Testis (tissue), 3 donors: ENCODE measurements around the gene SLC35A2. TPM values are rescaled to one million over a fixed set of nuclear protein-coding genes. Genes with fewer than 3 reads are reported as not detected.

Experiments used
- DNase-seq: peaks from one replicate; pipeline ENCODE4 v3.0.0-alpha.2; 2019
- H3K27ac ChIP-seq, 2 donors: fragments of 200-600 bp; sonication (generic); one replicate each; pipeline ENCODE4 v1.5.1; 2019
- H3K27me3 ChIP-seq: fragments of 200-600 bp; sonication (generic); one replicate; pipeline ENCODE4 v1.5.1; 2019
- H3K36me3 ChIP-seq: fragments of 200-600 bp; sonication (generic); one replicate; pipeline ENCODE4 v1.5.1; 2017; ENCODE audit warnings: low read depth; ENCODE audit errors: missing control alignments
- H3K4me1 ChIP-seq: fragments of 200-600 bp; sonication (generic); one replicate; pipeline ENCODE4 v1.5.1; 2019
- H3K4me3 ChIP-seq, 2 donors: fragments of 200-600 bp; sonication (generic); one replicate each; pipeline ENCODE4 v1.5.1; 2017 to 2019
- H3K9me3 ChIP-seq: fragments of 200-600 bp; sonication (generic); one replicate; pipeline ENCODE4 v1.5.1; 2017
- POLR2A ChIP-seq: fragments of 450-650 bp; IDR thresholded peaks from one replicate; pipeline ENCODE4 v1.6.1; 2017; ENCODE audit warnings: antibody characterized with exemption, mild to moderate bottlenecking, moderate library complexity
- WGBS, 2 donors: methylation state at CpG; one replicate each; pipeline ENCODE4 v1.1.5; 2018; 5-methylcytosine and 5-hydroxymethylcytosine counted together
- intact Hi-C: fragments of 100-400 bp; cut with DNase I; formaldehyde crosslinking; loops from one replicate; pipeline ENCODE4 v1.15.1; 2023; ENCODE audit warnings: low total_unique reads
- polyA plus RNA-seq: library from polyadenylated mRNA; stranded (reverse); fragments of 350-450 nt; fragmentation: Illumina TruSeq; extraction: RNeasy Lipid Tissue Mini Kit (QIAGEN cat#74804); gene quantifications from one replicate; pipeline ENCODE4 v1.2.3, GENCODE V29; 2014; ENCODE audit warnings: low read depth, low replicate concordance; ENCODE audit not compliant: insufficient read depth
- total RNA-seq, 2 donors: library from RNA; depleted of rRNA; stranded (reverse); fragments of >200 nt; gene quantifications; one replicate each; pipeline ENCODE4 v1.2.3, GENCODE V29; 2016
- TF ChIP-seq, protein P1 (sequence below), 3 experiments: fragments of 450-650 bp in 2 of 3; fragments of 200-600 bp in 1 of 3; sonication (generic) in 1 of 3; IDR thresholded peaks; one replicate each; pipeline ENCODE4 v1.5.1; 2016 to 2019; ENCODE audit warnings: antibody characterized with exemption in 3 of 3, mild to moderate bottlenecking in 2 of 3, moderate library complexity in 1 of 3

Gene SLC35A2
- total and polyA plus RNA-seq, 3 donors from 2014 or later = 15.9 to 21.6 (median 18.6) TPM

DNA sequence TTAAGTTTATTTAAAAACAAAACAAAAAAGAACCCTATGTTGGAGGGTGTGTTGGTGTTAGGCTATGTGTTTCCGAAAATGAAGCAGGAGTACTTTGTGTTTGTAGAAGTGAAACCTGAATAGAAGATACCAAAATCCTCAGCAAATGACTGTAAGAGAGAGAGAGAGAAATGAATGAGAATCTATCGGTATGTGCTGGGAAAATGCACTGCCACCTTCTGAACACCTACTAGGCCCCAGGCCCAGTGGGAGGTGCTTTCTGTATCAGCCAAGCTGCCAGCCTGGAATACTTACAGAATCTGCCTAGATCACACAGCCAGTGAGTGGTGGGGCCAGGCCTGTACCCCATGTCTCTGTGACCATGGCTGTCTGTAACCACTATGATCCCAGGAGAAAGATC, 22.3 kb upstream of the SLC35A2 start:
- WGBS, 2 donors = 94 to 100% methylated on average over 2 of the region's 2 CpGs

DNA sequence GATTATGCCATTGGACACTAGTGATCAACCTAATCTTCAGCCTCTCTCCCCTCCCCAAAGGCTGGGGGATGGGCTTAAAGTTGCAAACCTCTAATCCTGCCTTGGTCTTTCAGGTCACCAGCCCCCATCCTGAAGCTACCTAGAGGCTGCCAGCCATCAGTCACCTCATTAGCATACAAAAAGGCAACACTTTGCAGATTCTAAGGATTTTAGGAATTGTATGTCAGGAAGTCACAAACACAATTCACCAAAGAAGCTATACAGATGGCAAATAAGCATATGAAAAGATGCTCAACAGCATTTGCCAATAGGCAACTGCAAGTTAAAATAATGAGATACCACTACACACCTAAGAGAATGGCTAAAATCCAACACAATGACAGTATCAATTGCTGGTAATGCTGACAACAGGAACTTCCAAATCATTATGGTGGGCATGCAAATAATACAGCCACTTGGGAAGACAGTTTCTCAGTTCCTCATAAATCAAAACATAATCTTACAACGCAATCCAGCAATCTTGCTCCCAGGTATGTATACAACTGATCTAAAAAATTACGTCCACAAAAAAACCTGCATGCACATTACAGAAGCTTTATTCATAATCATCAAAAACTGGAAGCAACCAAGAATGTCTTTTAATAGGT, 16.4 kb upstream of the SLC35A2 start:
- TF ChIP-seq, protein P1, sequence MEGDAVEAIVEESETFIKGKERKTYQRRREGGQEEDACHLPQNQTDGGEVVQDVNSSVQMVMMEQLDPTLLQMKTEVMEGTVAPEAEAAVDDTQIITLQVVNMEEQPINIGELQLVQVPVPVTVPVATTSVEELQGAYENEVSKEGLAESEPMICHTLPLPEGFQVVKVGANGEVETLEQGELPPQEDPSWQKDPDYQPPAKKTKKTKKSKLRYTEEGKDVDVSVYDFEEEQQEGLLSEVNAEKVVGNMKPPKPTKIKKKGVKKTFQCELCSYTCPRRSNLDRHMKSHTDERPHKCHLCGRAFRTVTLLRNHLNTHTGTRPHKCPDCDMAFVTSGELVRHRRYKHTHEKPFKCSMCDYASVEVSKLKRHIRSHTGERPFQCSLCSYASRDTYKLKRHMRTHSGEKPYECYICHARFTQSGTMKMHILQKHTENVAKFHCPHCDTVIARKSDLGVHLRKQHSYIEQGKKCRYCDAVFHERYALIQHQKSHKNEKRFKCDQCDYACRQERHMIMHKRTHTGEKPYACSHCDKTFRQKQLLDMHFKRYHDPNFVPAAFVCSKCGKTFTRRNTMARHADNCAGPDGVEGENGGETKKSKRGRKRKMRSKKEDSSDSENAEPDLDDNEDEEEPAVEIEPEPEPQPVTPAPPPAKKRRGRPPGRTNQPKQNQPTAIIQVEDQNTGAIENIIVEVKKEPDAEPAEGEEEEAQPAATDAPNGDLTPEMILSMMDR (IDR thresholded peaks at IDR 0.05) = no peak
- no peak for TF ChIP-seq POLR2A
- no peaks in the 10 kb centered on the region for H3K27me3 ChIP-seq
- no peaks in the 10 kb centered on the region for H3K9me3 ChIP-seq
- no peak overlapping the region for H3K27ac ChIP-seq
- H3K4me1 ChIP-seq = peaks cover 3% of the 10 kb centered on the region
- no peak overlapping the region for H3K4me3 ChIP-seq
- intact Hi-C loops = no loop called here
- WGBS, 2 donors = 77 to 86% methylated on average over 2 of the region's 2 CpGs
- DNase-seq = no peak
- H3K36me3 ChIP-seq = no peaks in the 10 kb centered on the region

More for the DNA sequence above, 22.3 kb upstream of the SLC35A2 start:
- Histone ChIP-seq H3K27ac (no peak overlapping the region), H3K4me3 (no peak overlapping the region), H3K9me3 (no peaks in the 10 kb centered on the region), H3K4me1 (no peaks in the 10 kb centered on the region), H3K27me3 (no peaks in the 10 kb centered on the region), H3K36me3 (no peaks in the 10 kb centered on the region)
- no peak for DNase-seq
- TF ChIP-seq POLR2A = no peak
- TF ChIP-seq, protein P1 (IDR thresholded peaks at IDR 0.05) = no peak
- intact Hi-C loops = no loop called here

DNA sequence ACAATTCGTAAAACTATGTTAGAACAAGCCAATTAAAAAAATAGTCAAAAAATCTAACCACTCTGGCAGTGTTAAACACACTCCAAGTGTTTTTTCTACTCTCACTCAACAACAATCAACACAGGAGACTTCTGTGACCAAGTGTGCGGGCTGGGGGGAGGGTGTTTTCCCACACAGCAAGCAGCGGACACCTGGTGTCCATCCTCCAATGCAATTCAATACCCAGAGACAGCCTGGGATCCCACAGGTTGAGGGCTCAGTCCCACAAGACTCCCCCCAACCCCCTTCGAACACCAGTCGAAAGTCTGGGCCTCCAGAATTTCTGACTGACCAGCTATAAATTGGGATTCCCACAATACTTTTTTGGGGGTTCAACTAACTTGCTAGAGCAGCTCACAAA, 15.7 kb upstream of the SLC35A2 start:
- Histone ChIP-seq H3K27me3 (no peaks in the 10 kb centered on the region), H3K36me3 (no peaks in the 10 kb centered on the region), H3K9me3 (no peaks in the 10 kb centered on the region), H3K4me1 (peaks cover 3% of the 10 kb centered on the region), H3K4me3 (no peak overlapping the region), H3K27ac (no peak overlapping the region)
- no peak for TF ChIP-seq POLR2A
- TF ChIP-seq, protein P1 (IDR thresholded peaks at IDR 0.05) = no peak
- intact Hi-C loops = no loop called here
- DNase-seq = no peak
- 85 to 87% methylated on average over 5 of the region's 5 CpGs for WGBS, 2 donors

DNA sequence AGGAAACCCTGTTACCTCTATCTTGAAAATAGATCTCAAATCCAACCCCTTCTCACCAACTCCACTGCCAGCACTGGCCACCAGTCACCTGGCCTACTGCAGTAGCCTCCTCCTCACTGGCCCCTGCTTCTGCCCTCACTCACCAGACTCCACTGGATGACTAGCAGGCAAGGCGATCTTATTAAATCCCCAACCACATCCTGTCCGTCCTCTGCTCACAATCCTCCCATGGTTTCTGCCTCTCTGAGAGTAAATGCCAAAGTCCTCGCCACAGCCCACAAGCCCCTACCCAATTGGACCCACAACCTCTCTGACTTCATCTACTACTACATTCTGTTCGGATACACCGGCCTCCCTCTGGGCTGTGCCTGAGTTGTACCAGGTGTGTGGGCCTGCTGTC, 12.8 kb upstream of the SLC35A2 start:
- Histone ChIP-seq H3K27ac (no peak overlapping the region), H3K9me3 (no peaks in the 10 kb centered on the region), H3K4me3 (no peak overlapping the region), H3K4me1 (peaks cover 3% of the 10 kb centered on the region), H3K27me3 (no peaks in the 10 kb centered on the region), H3K36me3 (no peaks in the 10 kb centered on the region)
- intact Hi-C loops = no loop called here
- TF ChIP-seq POLR2A = no peak
- TF ChIP-seq, protein P1 (IDR thresholded peaks at IDR 0.05) = no peak
- 88 to 90% methylated on average over 5 of the region's 5 CpGs for WGBS, 2 donors
- DNase-seq = no peak

DNA sequence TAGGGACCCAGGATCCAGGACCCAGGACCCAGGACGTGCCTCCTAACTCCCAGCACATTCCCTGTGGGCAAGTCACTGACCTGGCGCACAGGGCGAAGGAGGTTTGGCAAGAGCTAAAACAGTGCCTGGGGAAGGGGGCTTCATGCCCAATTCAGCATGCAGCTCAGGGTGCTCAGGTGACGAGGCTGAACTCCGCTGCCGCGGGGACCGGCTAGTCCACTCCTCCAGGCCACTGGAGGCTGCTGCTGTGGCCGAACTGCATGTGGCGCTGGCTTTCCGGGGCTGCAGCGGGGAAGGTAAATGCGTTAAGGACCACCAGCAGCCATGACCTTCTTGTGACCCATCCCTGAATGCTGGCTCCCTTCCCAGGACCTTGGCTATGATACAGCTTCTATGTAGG, 12.3 kb upstream of the SLC35A2 start:
- no peak overlapping the region for H3K4me3 ChIP-seq
- no peaks in the 10 kb centered on the region for H3K9me3 ChIP-seq
- 84 to 100% methylated on average over 3 to 11 of the region's 13 CpGs for WGBS, 2 donors
- no peak for DNase-seq
- intact Hi-C loops = no loop called here
- no peak overlapping the region for H3K27ac ChIP-seq
- H3K36me3 ChIP-seq = no peaks in the 10 kb centered on the region
- no peaks in the 10 kb centered on the region for H3K27me3 ChIP-seq
- no peak for TF ChIP-seq POLR2A
- TF ChIP-seq, protein P1 (IDR thresholded peaks at IDR 0.05) = no peak
- peaks cover 3% of the 10 kb centered on the region for H3K4me1 ChIP-seq
